HG03378 (cell line): ENCODE data around the gene IRF5.

ENCODE experiments used
- ATAC-seq: cut with Tn5 transposase; IDR thresholded peaks from one replicate; pipeline ENCODE4 v1.9.1; 2021; ENCODE audit warnings: mild to moderate bottlenecking, moderate library complexity; ENCODE audit not compliant: unreplicated experiment

Gene IRF5

GRCh38 chr7:128919881-128920799 is 17.6 kb upstream of the IRF5 start:
- ATAC-seq: no peak

DNA sequence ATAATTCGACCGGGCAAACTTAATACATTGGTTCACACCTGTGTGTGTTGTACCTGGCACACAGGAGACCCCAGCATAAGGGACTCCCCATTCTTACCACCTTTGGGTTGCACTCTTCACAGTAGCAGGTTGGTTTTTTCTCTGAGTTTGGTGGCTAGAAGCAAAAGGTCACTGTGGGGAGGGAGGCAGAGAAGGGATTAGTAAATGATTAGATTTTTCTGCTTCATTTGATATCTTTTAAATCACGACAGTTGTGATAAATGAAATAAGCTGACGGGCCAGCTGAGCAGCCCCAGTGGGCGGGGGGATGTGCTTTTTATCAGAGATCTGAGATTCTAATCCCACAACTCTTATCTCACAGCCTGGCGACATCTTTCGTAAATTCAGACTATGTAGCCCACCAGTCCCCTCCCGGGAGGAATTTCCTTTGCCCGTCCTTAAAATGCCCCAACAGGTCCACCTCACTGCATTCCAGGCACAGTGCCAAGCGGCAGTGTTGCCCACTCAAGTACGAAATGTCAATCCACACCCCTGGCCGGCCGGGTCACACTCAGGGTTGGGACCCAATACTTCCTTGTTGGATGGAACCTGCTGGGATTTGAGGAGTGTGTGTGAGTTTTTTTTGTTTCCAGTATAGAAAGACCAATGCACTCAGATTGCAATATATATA is 16.7 kb upstream of the IRF5 start:
- ATAC-seq: no peak

GRCh38 chr7:128921866-128922440 is 15.8 kb upstream of the IRF5 start:
- ATAC-seq: no peak

DNA sequence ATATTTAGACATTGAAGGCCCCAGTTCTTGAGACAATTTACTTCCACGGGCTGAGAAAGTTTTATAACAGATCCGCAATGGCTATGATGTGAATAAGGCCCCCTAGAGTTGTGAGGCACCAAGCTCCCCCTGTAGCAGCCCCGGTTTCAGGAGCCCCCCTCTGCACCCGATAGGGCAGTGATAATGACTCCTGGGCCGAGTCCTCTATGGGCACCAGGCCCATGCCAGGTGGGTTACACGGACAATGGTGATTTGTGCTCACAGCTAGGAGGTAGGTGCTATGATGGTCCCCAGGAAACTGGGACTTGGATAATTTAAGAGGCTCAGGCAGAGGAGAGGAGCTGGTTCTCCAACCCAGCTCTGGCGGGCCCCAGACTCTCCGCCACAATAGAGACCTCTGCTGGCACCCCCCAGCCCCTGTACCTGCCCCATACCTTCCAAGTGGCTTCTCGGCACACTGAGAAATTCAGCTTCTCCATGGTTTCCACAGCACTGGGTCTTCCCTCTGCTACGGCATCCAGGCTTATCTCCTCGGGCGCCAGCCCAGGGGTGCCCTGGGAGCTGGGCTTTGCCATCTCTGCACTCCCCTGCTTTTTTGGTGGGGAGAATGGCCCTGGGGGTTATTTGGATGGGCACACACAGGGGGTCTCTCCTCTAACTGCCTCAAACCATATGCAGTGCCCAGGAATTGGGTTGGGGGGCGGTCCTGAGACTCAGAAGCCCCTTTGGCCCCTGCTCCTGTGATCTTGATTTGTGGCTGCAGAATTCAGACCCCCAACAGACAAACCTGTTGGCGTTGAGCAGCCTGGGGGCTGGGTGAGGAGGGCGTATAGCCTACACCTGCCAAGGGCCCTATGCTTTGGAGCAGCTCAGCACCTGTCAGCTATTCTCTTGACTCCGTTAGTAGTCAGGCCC is 15.0 kb upstream of the IRF5 start:
- no peak for ATAC-seq

- ATAC-seq: no peak
Observed at GRCh38 chr7:128923411-128923800, 14.3 kb upstream of the IRF5 start.

DNA sequence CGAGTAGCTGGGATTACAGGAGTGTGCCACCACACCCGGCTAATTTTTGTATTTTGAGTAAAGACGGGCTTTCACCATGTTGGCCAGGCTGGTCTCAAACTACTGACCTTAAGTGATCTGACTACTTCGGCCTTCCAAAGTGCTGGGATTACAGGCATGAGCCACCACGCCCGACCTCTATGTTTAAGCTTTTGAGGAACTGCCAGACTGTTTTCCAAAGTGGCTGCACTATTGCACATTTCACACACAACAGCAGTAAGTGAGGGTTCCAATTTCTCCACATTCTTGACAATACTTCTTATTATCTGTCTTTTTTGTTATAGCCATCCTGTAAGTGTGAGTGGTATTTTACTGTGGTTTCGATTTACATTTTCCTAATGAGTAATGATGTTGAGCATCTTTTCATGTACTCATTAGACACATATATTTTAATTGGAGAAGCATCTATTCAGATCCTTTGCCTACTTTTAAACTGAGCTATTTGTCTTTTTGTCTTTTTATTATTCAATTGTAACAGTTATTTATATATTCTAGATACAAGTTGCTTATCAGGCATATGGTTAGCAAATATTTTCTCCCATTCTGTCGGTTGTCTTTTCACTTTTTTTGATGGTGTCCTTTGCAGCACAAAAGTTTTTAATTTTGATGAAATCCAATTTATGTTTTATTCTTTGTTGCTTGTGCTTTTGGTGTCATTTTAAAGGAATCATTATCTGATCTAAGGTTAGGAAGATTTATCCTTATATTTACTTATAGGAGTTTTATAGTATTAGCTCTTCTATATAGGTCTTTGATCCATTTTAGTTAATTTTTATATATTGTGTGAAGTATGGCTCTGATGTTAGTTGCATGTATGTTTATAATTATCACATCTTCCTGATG is 12.8 kb upstream of the IRF5 start:
- no peak for ATAC-seq

DNA sequence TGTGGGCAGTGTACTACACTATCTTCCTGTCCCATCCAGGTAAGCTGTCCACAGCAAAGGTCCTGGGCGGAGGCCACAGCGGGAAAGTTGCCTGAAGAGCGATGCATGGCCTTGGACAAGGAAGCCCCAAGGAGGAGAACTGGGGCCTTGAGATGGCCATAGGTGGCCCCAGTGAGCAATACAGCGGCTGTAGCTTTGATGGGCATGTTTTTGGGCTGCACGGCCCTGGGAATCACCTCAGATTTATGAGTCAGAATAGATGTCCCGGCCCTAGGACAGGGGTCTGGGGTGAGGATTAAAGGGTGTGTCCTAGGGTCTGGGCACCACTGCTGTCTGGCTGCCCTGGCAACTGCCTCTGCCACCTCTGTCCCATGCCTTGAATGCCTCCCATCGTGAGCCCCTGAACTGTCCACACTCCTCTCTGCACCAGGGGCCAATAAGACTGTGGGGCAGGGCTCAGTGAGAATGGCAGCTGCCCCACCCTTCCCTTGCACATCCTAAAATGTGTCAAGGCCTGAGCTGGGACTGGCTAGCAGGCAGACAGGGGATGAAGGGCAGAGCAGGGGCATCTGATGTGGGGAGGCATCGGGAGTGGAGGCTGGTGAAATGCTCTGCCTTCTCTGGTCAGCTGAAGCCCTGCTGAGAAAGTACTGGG is 9.4 kb upstream of the IRF5 start:
- no peak for ATAC-seq

DNA sequence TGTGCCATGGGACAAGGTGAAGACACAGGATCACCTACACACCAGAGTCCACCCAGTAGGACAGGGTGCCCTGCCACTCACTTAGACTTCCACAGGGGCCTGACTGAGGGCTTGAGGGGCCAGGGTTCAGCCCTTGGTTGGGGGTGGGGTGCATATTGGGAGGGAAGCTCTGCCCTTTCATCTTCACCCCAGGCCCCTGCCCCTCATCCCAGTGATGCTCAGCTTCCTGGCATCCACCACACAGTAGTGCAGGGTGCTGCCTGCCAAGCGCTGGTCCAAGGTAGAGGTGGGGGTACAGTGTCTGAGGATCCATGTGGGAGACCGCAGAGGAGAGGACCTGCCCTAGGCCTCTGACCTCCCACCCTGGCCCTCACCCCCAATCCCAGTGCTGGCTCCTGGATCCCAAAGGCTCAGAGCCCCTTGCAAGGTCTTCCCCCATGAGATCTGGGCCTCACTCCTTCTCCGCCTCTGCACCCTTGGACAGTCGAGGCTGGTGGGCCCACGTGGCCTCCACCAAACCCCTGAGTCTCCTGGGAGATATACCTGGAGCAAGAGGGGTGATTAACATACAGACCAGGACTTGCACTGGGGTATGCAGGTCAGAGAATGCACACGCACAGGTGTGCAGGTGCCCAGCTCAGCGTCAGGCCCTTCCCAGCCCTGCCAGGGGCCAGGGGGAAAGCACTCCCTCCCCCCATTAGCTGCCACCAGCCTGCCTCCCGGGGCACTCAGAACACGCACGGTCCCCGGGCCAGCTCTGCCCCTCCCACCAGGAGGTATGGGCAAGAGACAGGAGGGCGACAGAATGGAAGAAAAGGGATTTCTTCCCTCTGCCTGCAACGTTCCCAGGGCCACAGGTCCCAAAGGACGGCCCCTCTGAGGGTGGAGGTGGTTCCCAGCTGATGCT is 8.6 kb upstream of the IRF5 start:
- ATAC-seq: no peak

DNA sequence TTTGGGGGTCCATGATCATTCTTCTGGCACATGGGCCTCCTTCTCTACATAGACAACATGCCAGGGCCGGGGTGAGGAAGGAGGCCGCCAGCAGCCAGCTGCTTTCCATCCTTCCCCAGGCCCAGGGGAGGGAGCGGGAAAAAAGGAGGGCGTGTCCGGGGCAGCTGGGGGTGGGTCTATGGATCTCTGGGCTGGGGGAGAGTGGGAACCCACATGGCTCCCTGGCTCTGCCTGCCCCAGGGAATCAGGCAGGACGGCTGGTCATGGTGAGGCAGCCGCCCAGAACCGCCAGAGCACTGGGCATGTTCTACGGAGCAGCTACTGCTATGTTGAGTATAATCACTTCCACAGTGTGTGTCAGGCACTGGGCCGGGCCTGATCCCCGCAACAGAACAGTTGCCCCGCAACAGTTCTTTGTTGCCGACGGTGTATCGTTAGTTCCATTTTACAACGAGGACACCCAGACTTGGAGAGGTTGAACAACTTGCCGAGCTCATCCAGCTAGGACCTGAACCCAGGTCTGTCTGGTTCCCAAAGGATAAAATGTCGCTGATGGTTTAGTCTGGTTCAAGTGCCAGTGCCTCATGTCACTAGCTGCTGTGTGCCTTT is 6.4 kb upstream of the IRF5 start:
- no peak for ATAC-seq

GRCh38 chr7:128931965-128932861 is 5.5 kb upstream of the IRF5 start:
- no peak for ATAC-seq

DNA sequence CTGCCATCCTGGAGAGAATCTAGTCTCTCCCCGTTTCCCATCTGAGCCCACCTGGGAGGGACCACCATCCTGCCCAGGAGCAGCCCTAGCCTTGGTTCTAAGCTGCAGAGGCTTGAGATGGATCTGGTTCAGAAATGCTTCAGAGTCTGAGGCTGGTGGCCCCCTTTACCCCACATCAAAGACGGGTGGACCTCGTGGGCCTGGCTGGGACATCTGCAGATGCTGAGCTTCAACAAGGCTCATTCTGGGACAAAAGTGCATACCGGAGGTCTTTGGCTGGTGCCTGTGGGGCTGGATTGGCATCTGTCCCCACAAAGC is 4.9 kb upstream of the IRF5 start:
- ATAC-seq: no peak

- no peak for ATAC-seq
Observed at GRCh38 chr7:128933180-128933891, 4.4 kb upstream of the IRF5 start.

GRCh38 chr7:128934361-128935341 is 3.1 kb upstream of the IRF5 start:
- ATAC-seq: peak; percentile 34

DNA sequence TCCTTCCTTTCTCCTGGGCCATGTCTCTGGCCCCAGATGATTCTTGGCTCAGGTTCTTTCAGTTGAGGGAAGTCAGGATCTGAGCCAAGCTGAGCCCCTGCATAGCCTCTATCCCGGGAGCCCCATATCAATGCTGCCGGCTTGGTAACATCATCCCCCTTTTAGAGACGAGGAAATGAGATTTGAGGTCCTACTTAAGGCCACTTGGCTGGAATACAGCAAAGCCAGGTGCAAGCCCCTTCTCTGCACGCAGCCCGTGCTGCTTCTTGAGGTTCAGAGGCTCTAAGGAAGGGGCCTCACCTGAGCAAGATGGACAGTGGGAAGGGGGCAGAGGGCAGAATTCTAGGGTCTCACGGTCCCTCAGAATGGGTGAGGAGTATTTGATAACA is 2.4 kb upstream of the IRF5 start:
- no peak for ATAC-seq

GRCh38 chr7:128936798-128937197 is 929 bp upstream of the IRF5 start:
- no peak for ATAC-seq
